ENCODE data around the gene SNTG2.
A peak's percentile ranks its signal among the peaks of the same experiment; 100 is the strongest.
"Not testable (repeated sequence)": the region's sequence is repeated elsewhere in the genome, so short reads cannot be mapped to it uniquely, and the experiment has no call there.

The SNTG2 gene

GRCh38 chr2:1350111-1350510 is 399.5 kb downstream of the SNTG2 start:
- DNase-seq, result no peak

DNA sequence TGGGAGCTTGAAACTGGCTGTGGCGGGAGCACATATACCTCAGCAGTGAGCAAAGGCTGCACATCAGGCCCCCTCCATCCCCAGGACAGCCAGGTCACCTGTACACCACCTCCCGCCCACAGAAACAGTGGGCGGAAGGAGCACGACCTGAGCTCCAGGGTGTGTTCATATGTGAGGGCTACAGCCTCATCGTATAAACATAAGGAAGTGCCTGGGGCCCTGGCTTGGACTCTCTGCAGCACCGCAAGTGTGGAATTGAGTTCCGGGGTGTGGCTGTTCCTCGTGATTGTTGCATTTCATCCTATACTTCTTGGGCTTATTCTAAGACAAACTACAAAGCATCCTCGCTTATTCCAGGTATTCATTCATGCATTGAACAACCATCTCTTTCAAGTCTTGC is 402.5 kb downstream of the SNTG2 start:
- DNase-seq, result no peak

- no peak for DNase-seq
These were observed 402.9 kb downstream of the SNTG2 start for GRCh38 chr2:1353543-1353942.

DNA sequence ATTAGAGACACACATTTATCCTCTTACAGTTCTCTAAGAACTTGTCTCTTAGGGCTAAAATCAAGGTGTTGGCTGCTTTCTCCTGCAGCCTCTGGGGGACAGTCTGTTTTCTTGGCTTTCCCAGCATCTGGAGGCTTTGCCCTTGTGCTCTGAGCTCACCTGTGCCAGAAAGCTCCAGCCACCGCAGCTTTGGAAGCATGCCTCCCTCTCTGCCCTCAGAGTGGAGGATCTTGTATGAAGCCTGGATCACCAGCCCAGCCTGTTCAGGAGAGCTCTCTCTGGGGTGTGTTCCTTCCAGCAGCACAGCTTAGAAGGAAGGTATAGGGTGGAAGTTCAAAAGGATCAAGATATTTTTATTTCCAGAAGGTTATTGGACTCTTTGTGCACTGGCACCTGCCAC is 409.5 kb downstream of the SNTG2 start:
- no peak for DNase-seq

- no peak for DNase-seq
These were observed 410.1 kb downstream of the SNTG2 start for GRCh38 chr2:1360557-1361250.

GRCh38 chr2:1363367-1363766 is 412.7 kb downstream of the SNTG2 start:
- DNase-seq, result no peak

DNA sequence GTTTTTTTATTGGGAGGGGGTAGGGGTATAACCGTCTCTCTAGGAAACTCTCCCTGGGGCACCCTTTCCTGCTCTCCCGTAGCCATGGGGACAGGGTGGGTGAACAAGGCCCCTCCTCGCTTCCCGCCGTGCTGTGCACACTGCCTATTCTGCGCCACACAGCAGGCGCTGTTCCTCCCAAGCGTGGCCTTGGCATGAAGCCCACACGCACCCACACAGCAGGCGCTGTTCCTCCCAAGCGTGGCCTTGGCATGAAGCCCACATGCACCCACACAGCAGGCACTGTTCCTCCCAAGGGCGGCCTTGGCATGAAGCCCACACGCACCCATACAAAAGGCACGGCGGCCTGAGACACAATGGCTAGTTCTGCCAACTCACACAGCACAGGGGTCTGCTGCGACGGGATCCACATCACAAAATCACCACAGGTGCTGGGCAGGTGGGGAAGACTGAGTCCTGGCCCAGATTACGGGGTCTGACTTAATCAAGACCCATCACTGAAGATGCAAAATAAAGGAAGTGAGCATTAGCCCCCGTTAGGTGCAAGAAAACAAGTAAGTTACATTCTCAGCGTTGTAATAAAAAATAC is 416.0 kb downstream of the SNTG2 start:
- DNase-seq, result no peak

GRCh38 chr2:1367601-1368000 is 417.0 kb downstream of the SNTG2 start:
- no peak for DNase-seq

DNA sequence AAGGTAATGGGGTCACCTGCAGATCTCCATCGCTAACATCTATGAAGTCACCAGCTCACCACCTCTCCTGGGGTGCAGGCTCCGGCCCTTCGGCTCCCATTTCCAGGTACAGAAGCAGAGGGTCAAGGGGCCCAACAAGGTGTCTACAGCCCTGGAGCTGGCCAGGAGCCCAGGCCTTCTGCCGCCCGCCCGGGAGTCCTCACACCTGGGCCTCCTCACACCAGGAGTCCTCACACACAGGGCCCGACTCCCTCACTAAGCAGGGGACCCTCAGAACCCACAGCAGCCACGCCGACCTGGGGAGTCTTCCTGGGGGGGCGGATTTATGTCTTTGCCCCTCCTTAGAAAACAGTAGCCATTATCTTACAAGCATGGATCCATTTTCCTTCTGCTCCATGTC is 419.3 kb downstream of the SNTG2 start:
- DNase-seq, result no peak

DNA sequence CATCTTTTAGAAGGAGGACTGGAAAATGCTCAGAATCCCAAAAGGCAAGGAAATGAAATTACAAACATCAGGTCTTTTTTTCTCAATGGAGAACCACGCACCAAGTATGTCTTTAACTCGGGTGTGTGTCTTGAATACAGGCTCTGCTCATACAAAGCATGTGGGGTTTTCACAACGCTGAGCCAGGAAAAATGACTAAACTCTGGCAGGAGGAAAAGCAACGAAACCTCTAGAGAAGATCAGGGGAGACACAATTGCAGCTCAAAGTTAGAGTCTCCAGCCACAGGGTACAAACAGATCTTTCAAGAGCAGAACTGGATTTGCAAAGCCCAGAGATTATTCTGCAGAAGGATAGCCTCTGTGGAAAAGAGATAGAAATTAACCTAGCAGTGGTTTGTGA is 419.8 kb downstream of the SNTG2 start:
- no peak for DNase-seq

DNA sequence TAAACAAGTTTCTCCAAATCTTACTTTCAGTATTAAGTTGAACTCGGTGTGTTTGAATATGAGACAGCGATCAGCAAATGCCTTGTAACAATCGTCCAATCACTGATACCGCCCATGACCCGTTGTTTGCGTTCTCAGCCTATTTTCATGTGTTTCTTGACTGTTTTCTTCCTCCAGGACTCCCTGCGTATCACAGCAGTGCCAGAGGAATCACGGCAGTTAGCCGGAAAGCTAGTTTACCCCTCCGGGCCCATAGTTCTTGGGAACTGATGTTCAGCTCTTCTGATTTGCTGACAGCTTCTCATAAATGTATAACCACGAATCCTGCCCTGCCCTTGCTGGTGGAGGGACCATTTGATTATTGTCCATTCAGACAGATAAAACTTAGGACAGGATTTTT is 420.4 kb downstream of the SNTG2 start:
- no peak for DNase-seq

GRCh38 chr2:1373830-1374229 is 423.2 kb downstream of the SNTG2 start:
- DNase-seq, result no peak

- DNase-seq, result no peak
These were observed 423.6 kb downstream of the SNTG2 start for GRCh38 chr2:1374287-1374686.

GRCh38 chr2:1375794-1376193 is 425.1 kb downstream of the SNTG2 start:
- DNase-seq, result no peak

DNA sequence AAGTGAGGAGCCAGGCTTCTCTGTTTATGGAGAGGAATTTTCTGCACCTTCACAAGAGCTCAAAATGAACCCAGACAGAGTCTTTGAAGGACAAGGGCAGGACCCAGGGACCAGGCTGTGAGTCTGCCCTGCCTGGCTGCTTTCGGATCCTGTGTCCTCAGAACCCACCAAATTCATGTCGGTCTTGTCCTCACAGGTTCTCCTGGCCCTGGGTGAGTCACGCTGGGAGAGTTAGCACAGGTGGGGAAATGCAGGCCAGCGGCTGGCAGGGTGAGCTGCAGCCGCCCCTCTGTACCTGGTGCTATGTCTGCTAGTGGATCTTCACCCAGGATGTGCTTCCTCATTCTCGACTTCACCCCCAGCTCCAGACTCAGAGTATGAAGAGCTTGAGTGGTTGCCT is 426.8 kb downstream of the SNTG2 start:
- no peak for DNase-seq

DNA sequence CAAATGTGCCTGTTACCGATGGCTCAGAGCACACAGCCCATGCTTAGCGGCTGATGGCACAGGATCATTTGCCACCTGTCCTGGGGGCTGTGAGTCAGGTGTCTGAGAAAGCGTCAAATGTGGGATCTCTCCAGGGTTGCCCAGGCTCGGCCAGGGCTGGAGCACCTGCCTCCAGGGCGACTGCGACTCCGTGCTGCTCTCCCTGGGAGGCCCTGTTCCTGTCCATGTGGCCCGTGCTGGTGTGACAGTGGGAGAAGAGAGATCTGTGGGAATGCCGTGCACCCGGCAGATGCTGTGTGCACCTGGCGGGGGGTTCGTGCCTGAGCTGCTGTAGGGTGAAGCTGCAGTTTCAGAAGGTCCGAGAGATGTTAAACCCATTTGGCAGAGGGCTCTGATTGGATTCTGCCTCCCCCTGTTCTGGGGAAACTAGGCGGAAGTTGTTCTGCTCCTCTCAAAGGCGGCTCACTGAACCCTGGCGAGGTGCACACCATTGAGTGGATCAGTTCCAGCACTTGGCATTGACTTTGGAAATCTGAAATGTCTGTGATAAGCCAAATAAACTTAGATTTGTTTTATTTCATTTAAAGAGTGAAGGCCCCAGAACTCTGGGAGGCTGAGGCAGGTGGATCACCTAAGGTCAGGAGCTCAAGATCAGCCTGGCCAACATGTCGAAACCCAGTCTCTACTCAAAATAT is 428.0 kb downstream of the SNTG2 start:
- no peak for DNase-seq

- DNase-seq, result no peak
These were observed 431.0 kb downstream of the SNTG2 start for GRCh38 chr2:1381644-1382043.

DNA sequence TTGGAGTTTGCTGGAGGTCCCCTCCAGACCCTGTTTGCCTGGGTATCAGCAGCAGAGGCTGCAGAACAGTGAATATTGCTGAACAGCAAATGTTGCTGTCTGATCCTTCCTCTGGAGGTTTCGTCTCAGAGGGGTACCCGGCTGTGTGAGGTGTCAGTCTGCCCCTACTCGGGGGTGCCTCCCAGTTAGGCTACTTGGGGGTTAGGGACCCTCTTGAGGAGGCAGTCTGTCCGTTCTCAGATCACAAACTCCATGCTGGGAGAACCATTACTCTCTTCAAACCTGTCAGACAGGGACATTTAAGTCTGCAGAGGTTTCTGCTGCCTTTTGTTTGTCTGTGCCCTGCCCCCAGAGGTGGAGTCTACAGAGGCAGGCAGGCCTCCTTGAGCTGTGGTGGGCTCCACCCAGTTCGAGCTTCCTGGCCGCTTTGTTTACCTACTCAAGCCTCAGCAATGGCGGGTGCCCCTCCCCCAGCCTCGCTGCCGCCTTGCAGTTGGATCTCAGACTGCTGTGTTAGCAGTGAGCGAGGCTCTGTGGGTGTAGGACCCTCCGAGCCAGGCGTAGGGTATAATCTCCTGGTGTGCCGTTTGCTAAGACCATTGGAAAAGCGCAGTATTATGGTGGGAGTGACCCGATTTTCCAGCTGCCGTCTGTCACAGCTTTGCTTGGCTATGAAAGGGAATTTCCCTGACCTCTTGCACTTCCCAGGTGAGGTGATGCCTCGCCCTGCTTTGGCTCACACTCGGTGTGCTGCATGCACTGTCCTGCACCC is 437.5 kb downstream of the SNTG2 start:
- DNase-seq, result not testable (repeated sequence)

- not testable (repeated sequence) for DNase-seq
These were observed 439.5 kb downstream of the SNTG2 start for GRCh38 chr2:1390118-1390517.

DNA sequence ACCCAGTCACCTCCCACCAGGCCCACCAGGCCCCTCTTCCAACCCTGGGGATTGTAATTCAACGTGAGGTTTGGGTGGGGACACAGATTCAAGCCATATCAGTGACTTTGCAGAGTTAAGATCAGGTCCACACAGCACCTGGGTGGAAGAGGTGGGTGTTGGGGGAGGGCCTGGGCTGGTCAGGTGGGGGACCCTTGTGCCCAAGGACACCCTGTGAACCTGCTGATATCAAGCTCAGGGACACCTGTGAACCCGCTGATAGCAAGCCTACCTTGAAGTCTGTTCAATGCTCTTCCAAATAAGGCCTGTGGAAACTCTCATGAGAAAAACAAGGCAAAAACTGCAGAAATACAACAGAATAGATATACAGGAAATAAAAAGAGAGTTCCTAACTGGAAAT is 442.7 kb downstream of the SNTG2 start:
- no peak for DNase-seq

GRCh38 chr2:1394709-1395408 is 444.2 kb downstream of the SNTG2 start:
- no peak for DNase-seq

DNA sequence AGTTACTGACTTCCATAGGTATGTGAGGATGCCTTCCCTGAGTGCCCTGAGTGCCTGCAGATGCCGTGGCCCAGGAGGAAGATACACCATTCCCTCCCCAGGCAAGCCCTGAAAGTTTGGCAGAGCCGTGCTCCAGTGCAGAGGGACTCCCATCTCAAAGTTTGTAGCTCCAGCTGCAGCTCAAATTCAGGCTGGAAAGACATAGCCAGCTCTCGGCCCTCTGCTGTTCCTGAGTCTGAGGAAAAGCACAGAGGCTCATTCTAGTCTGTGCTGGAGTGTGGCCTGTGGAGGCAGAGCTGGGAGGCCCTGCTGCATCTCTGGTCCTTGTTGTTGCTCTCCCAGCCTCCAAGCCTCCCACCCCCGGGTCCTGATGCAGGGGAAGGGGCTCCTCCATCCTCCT is 446.7 kb downstream of the SNTG2 start:
- no peak for DNase-seq

GRCh38 chr2:1398191-1398590 is 447.5 kb downstream of the SNTG2 start:
- DNase-seq, result peak; percentile 51
